NCI-H2107 (cell line): ENCODE data around the gene TNRC6C.

Source experiments
- DNase-seq: peaks from one replicate; lab custom pipeline; 2025; lab: John Stamatoyannopoulos, UW

Gene TNRC6C

GRCh38 chr17:77957857-77958715 is at the start of gene TNRC6C:
Gene TNRC6C (plus strand): TSS chr17:77958703. CDS start chr17:78004207, 45,504 bp downstream.
- peak; percentile 99 for DNase-seq

GRCh38 chr17:77909236-77909635 is 49.3 kb upstream of the TNRC6C start:
- DNase-seq: no peak

GRCh38 chr17:77909816-77910215 is 48.7 kb upstream of the TNRC6C start:
- DNase-seq: no peak

GRCh38 chr17:77914385-77915254 is 43.9 kb upstream of the TNRC6C start:
- DNase-seq: no peak

GRCh38 chr17:77915594-77916021 is 42.9 kb upstream of the TNRC6C start:
- DNase-seq: no peak

- DNase-seq: no peak
Observed at GRCh38 chr17:77916264-77916663, 42.2 kb upstream of the TNRC6C start.

- DNase-seq: no peak
Observed at GRCh38 chr17:77916703-77917481, 41.6 kb upstream of the TNRC6C start.

- DNase-seq: no peak
Observed at GRCh38 chr17:77919276-77919675, 39.2 kb upstream of the TNRC6C start.

GRCh38 chr17:77923135-77923534 is 35.4 kb upstream of the TNRC6C start:
- DNase-seq: no peak

- no peak for DNase-seq
Observed at GRCh38 chr17:77923776-77924513, 34.6 kb upstream of the TNRC6C start.

- peak; percentile 24 for DNase-seq
Observed at GRCh38 chr17:77924757-77925336, 33.7 kb upstream of the TNRC6C start.

GRCh38 chr17:77925831-77926543 is 32.5 kb upstream of the TNRC6C start:
- DNase-seq: no peak

- DNase-seq: no peak
Observed at GRCh38 chr17:77926981-77927380, 31.5 kb upstream of the TNRC6C start.

- DNase-seq: no peak
Observed at GRCh38 chr17:77927777-77928518, 30.6 kb upstream of the TNRC6C start.

- DNase-seq: no peak
Observed at GRCh38 chr17:77928519-77929179, 29.9 kb upstream of the TNRC6C start.

GRCh38 chr17:77929180-77929564 is 29.3 kb upstream of the TNRC6C start:
- no peak for DNase-seq

- DNase-seq: no peak
Observed at GRCh38 chr17:77929871-77930436, 28.5 kb upstream of the TNRC6C start.
